Upper lobe of left lung (tissue), 6 donors: ENCODE data around the gene LCP1. TPM values are rescaled to one million over a fixed set of nuclear protein-coding genes. Genes with fewer than 3 reads are reported as not detected.
A peak's percentile ranks its signal among the peaks of the same experiment; 100 is the strongest.

Source experiments
- ATAC-seq, 2 donors: fragments of 200-7000 bp; cut with Tn5 transposase; one replicate each; pipeline ENCODE4 v1.9.1; 2022; ENCODE audit warnings: mild to moderate bottlenecking in 2 of 2, moderate library complexity in 2 of 2; ENCODE audit not compliant: low FRiP score in 2 of 2
- DNase-seq, 2 donors: peaks; one replicate each; pipeline ENCODE4 v3.0.0-alpha.2; 2019 to 2020
- H3K27ac ChIP-seq, 4 donors: fragments of 200-600 bp; sonication (generic); one replicate each; pipeline ENCODE4 v1.5.1; 2016 to 2019
- H3K27me3 ChIP-seq, 4 donors: fragments of 200-600 bp; sonication (generic); one replicate each; pipeline ENCODE4 v1.5.1; 2017 to 2019
- H3K36me3 ChIP-seq, 4 donors: fragments of 200-600 bp; sonication (generic); one replicate each; pipeline ENCODE4 v1.5.1; 2016 to 2019
- H3K4me1 ChIP-seq, 4 donors: fragments of 200-600 bp; sonication (generic); one replicate each; pipeline ENCODE4 v1.5.1; 2018 to 2019
- H3K4me3 ChIP-seq, 4 donors: fragments of 200-600 bp; sonication (generic); one replicate each; pipeline ENCODE4 v1.5.1; 2017 to 2019; ENCODE audit warnings: mild to moderate bottlenecking in 2 of 4, moderate library complexity in 1 of 4
- H3K9me3 ChIP-seq, 4 donors: fragments of 200-600 bp; sonication (generic); one replicate each; pipeline ENCODE4 v1.5.1; 2018 to 2019
- CTCF ChIP-seq, 6 experiments: fragments of 450-650 bp in 4 of 6; fragments of 200-600 bp in 2 of 6; sonication (generic) in 2 of 6; IDR thresholded peaks; one replicate each; pipeline ENCODE4 v1.5.1; 2016 to 2019; ENCODE audit warnings: antibody characterized with exemption in 6 of 6
- EP300 ChIP-seq, 4 donors: sonication (generic); formaldehyde crosslinking; IDR thresholded peaks; one replicate each; pipeline ENCODE4 v1.5.1; 2017; ENCODE audit warnings: antibody characterized with exemption in 4 of 4, control low read depth in 2 of 4
- POLR2A ChIP-seq, 4 donors: fragments of 450-650 bp; IDR thresholded peaks; one replicate each; pipeline ENCODE4 v1.5.1; 2016 to 2017; ENCODE audit warnings: antibody characterized with exemption in 4 of 4, mild to moderate bottlenecking in 2 of 4
- POLR2AphosphoS5 ChIP-seq, 2 donors: sonication (generic); formaldehyde crosslinking; IDR thresholded peaks; one replicate each; pipeline ENCODE4 v1.5.1; 2017; ENCODE audit warnings: antibody characterized with exemption in 2 of 2
- WGBS, 2 donors: methylation state at CpG; one replicate each; pipeline ENCODE4 v1.1.5; 2017 to 2018; 5-methylcytosine and 5-hydroxymethylcytosine counted together
- total RNA-seq, 6 donors: library from RNA; depleted of rRNA in 4 of 6; stranded (reverse); fragments of >200 nt in 4 of 6; gene quantifications; one replicate each; pipeline versions ENCODE4 v1.1.0 to v1.2.1, GENCODE V29; 2016 to 2021
- donor health status: DM: no; HTN: no; CAD: no; lungs with moderate emphysema.
- donor health status: DM: no; HTN: yes; CAD: no; lungs with severe emphysema.

The LCP1 gene
- total RNA-seq, 6 donors from 2014 or later, result 72.3 to 331 (median 129) TPM

GRCh38 chr13:46149272-46150133 is 32.5 kb downstream of the LCP1 start:
- no peak for TF ChIP-seq POLR2A (IDR thresholded peaks at IDR 0.05)
- TF ChIP-seq EP300 (IDR thresholded peaks at IDR 0.05), result no peak
- TF ChIP-seq CTCF (IDR thresholded peaks at IDR 0.05), result no peak
- no peak for TF ChIP-seq POLR2AphosphoS5 (IDR thresholded peaks at IDR 0.05)
- 82 to 83% methylated on average over 7 of the region's 7 CpGs for WGBS, 2 donors
- no peak overlapping the region for H3K4me3 ChIP-seq
- no peak overlapping the region for H3K27ac ChIP-seq
- H3K9me3 ChIP-seq, result no peaks in the 10 kb centered on the region
- no peaks in the 10 kb centered on the region for H3K27me3 ChIP-seq
- H3K36me3 ChIP-seq, result peaks cover 0 to 28% (median 4%) of the 10 kb centered on the region in 4 donors
- no peak for ATAC-seq
- no peak for DNase-seq
- H3K4me1 ChIP-seq, result peaks cover 0 to 2% (median 0%) of the 10 kb centered on the region in 4 donors

GRCh38 chr13:46146898-46147297 is 35.1 kb downstream of the LCP1 start:
- DNase-seq, result peak in 1 of 2 donors; percentile 21

GRCh38 chr13:46145950-46146349 is 36.0 kb downstream of the LCP1 start:
- Histone ChIP-seq H3K27me3 (no peaks in the 10 kb centered on the region), H3K4me3 (no peak overlapping the region), H3K36me3 (peaks cover 0 to 21% (median 4%) of the 10 kb centered on the region in 4 donors), H3K27ac (no peak overlapping the region), H3K4me1 (peaks cover 0 to 4% (median 1%) of the 10 kb centered on the region in 4 donors), H3K9me3 (no peaks in the 10 kb centered on the region)
- TF ChIP-seq EP300 (IDR thresholded peaks at IDR 0.05), result no peak
- TF ChIP-seq POLR2AphosphoS5 (IDR thresholded peaks at IDR 0.05), result no peak
- no peak for TF ChIP-seq CTCF (IDR thresholded peaks at IDR 0.05)
- no peak for TF ChIP-seq POLR2A (IDR thresholded peaks at IDR 0.05)
- WGBS, 2 donors, result 77 to 91% methylated on average over 2 of the region's 2 CpGs
- DNase-seq, result no peak
- no peak for ATAC-seq

More at GRCh38 chr13:46146898-46147297, 35.1 kb downstream of the LCP1 start:
- no peaks in the 10 kb centered on the region for H3K27me3 ChIP-seq
- H3K27ac ChIP-seq, result no peak overlapping the region
- peaks cover 0 to 21% (median 4%) of the 10 kb centered on the region in 4 donors for H3K36me3 ChIP-seq
- ATAC-seq, result no peak
- no peak overlapping the region for H3K4me3 ChIP-seq
- TF ChIP-seq EP300 (IDR thresholded peaks at IDR 0.05) (no peak), POLR2AphosphoS5 (IDR thresholded peaks at IDR 0.05) (no peak), POLR2A (IDR thresholded peaks at IDR 0.05) (no peak), CTCF (IDR thresholded peaks at IDR 0.05) (no peak)
- 47 to 57% methylated on average over 3 of the region's 3 CpGs for WGBS, 2 donors
- H3K4me1 ChIP-seq, result peaks cover 0 to 4% (median 1%) of the 10 kb centered on the region in 4 donors
- H3K9me3 ChIP-seq, result no peaks in the 10 kb centered on the region

- no peak for ATAC-seq
- DNase-seq, result no peak
- Histone ChIP-seq H3K27me3 (no peaks in the 10 kb centered on the region), H3K4me3 (no peak overlapping the region), H3K9me3 (no peaks in the 10 kb centered on the region), H3K36me3 (peaks cover 0 to 18% (median 4%) of the 10 kb centered on the region in 4 donors), H3K4me1 (peaks cover 0 to 4% (median 1%) of the 10 kb centered on the region in 4 donors), H3K27ac (no peak overlapping the region)
- 93% methylated on average over 4 of the region's 4 CpGs for WGBS, 2 donors
- no peak for TF ChIP-seq POLR2A (IDR thresholded peaks at IDR 0.05)
- no peak for TF ChIP-seq CTCF (IDR thresholded peaks at IDR 0.05)
- TF ChIP-seq EP300 (IDR thresholded peaks at IDR 0.05), result no peak
- no peak for TF ChIP-seq POLR2AphosphoS5 (IDR thresholded peaks at IDR 0.05)
Observed at GRCh38 chr13:46145135-46145534, 36.8 kb downstream of the LCP1 start.
